Right lobe of liver (tissue), 6 donors: ENCODE results near the gene ABLIM3. TPM values are rescaled to one million over a fixed set of nuclear protein-coding genes. Genes with fewer than 3 reads are reported as not detected.

Experiments used
- ATAC-seq, 4 donors: fragments of 200-7000 bp; cut with Tn5 transposase; one replicate each; pipeline ENCODE4 v1.9.1; 2020; ENCODE audit warnings: mild to moderate bottlenecking in 4 of 4, moderate library complexity in 4 of 4
- DNase-seq, 3 donors: peaks; one replicate each; pipeline ENCODE4 v3.0.0-alpha.2; 2020
- H3K27ac ChIP-seq, 3 donors: fragments of 200-600 bp; one replicate each; pipeline ENCODE4 v1.8.0; 2022
- H3K27me3 ChIP-seq, 2 donors: fragments of 200-600 bp; one replicate each; pipeline ENCODE4 v1.8.0; 2022
- H3K36me3 ChIP-seq, 4 donors: fragments of 200-600 bp; sonication (generic) in 1 of 4; one replicate each; pipeline versions ENCODE4 v1.5.1 to v1.8.0; 2017 to 2022; ENCODE audit warnings: control low read depth in 1 of 4
- H3K4me1 ChIP-seq, 4 donors: fragments of 200-600 bp; sonication (generic) in 1 of 4; one replicate each; pipeline versions ENCODE4 v1.5.1 to v1.8.0; 2017 to 2022; ENCODE audit warnings: control low read depth in 1 of 4
- H3K4me3 ChIP-seq, 3 donors: fragments of 200-600 bp; one replicate each; pipeline ENCODE4 v1.8.0; 2022
- H3K9me3 ChIP-seq, 4 donors: fragments of 200-600 bp; sonication (generic) in 1 of 4; one replicate each; pipeline versions ENCODE4 v1.5.1 to v1.8.0; 2017 to 2022; ENCODE audit warnings: control low read depth in 1 of 4
- POLR2A ChIP-seq: fragments of 450-650 bp; IDR thresholded peaks from one replicate; pipeline ENCODE4 v1.6.1; 2017; ENCODE audit warnings: antibody characterized with exemption, mild to moderate bottlenecking
- WGBS: methylation state at CpG from one replicate; pipeline ENCODE4 v1.1.6; 2018; ENCODE audit warnings: low coverage, low lambda C conversion rate; ENCODE audit not compliant: insufficient coverage; ENCODE audit errors: missing lambda C conversion rate; 5-methylcytosine and 5-hydroxymethylcytosine counted together
- intact Hi-C, 2 donors: fragments of 100-400 bp; cut with DNase I; formaldehyde crosslinking; loops; one replicate each; pipeline versions ENCODE4 v1.11.2 to v1.14.1; 2022
- total RNA-seq, 6 experiments: library from RNA; depleted of rRNA in 2 of 6; stranded (reverse); fragments of >200 nt in 2 of 6; fragmentation: NEBNext Ultra II Directional in 3 of 6; extraction: Animal tissue kit (Norgen Biotek cat#: 25700) in 3 of 6; gene quantifications; one replicate each; pipeline versions ENCODE4 v1.1.0 to v1.2.4, GENCODE V29; 2016 to 2023
- TF ChIP-seq, protein P1 (sequence below), 4 donors: fragments of 200-600 bp in 3 of 4; fragments of 450-650 bp in 1 of 4; IDR thresholded peaks; one replicate each; pipeline versions ENCODE4 v1.5.1 to v1.8.0; 2016 to 2022; ENCODE audit warnings: antibody characterized with exemption in 4 of 4, mild to moderate bottlenecking in 2 of 4
- donor health status: DM: no; HTN: yes; CAD: no.
- donor health status: DM: no; HTN: no; CAD: no.
- donor health status: DM: no; HTN: no; CAD: no.
- donor health status: DM: no; HTN: yes; CAD: no.
- donor health status: DM: no; HTN: yes; CAD: no.

ABLIM3 gene
- total RNA-seq, 6 experiments from 2014 or later: 85.8 to 180 (median 125) TPM

DNA sequence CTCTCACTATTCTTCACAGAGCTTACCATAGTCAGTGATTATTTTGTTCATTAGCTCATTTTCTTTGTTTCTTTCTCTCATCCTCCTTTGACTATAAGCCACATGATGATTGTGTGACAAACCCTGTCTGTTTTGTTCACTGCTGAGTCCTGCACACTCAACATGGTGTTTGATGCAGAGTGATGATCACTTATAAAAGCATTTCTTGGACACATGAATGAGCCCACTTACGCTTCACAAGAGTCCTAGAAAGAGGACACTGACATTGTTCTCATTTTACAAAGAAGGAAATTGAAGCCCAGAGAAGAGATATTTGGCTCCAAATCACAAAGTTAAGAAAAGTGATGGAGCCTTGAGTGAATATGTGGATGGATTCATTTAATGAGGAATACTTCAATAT lies 13.4 kb downstream of the ABLIM3 start:
- peak overlapping the region; percentile 82 to 90 (median 83) for H3K27ac ChIP-seq
- ATAC-seq (no peak), DNase-seq (no peak)
- no peaks in the 10 kb centered on the region for H3K36me3 ChIP-seq
- no peaks in the 10 kb centered on the region for H3K9me3 ChIP-seq
- no peak for TF ChIP-seq POLR2A
- TF ChIP-seq, protein P1, sequence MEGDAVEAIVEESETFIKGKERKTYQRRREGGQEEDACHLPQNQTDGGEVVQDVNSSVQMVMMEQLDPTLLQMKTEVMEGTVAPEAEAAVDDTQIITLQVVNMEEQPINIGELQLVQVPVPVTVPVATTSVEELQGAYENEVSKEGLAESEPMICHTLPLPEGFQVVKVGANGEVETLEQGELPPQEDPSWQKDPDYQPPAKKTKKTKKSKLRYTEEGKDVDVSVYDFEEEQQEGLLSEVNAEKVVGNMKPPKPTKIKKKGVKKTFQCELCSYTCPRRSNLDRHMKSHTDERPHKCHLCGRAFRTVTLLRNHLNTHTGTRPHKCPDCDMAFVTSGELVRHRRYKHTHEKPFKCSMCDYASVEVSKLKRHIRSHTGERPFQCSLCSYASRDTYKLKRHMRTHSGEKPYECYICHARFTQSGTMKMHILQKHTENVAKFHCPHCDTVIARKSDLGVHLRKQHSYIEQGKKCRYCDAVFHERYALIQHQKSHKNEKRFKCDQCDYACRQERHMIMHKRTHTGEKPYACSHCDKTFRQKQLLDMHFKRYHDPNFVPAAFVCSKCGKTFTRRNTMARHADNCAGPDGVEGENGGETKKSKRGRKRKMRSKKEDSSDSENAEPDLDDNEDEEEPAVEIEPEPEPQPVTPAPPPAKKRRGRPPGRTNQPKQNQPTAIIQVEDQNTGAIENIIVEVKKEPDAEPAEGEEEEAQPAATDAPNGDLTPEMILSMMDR (IDR thresholded peaks at IDR 0.05): no peak
- peaks cover 0 to 92% (median 41%) of the 10 kb centered on the region in 4 donors for H3K4me1 ChIP-seq
- intact Hi-C loops: no loop called here
- H3K27me3 ChIP-seq: no peaks in the 10 kb centered on the region
- H3K4me3 ChIP-seq: no peak overlapping the region
- 75% methylated on average over 1 of the region's 1 CpG for WGBS

DNA sequence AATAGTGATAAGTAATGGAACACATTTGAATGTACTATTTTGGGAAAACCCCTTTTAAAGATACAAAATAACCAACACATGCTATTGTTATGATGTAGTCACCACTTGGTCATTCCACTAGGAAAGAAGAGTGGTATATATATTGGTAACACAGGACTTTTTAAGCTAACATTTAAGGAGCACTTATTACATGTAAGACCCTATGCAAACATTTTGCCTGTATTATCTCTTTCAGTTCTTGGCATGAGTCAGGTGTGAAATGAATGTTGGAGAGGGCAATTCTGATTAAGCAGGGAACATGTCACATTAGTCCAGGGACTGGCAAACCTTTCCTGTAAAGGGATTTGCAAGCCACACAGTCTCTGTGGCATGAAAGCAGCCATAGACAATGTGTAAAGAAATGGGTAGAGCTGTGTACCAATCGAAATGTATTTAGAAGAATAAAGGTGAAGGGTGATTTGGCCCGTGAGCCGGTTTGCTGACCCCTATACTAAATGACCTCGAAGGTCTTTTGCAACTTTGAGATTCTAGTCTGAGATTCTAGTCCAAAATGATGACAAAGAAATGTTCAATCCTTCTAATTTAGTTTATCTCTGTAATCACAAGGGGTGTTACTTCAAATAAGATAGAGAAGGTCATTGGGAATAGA lies 15.3 kb downstream of the ABLIM3 start:
- no peaks in the 10 kb centered on the region for H3K27me3 ChIP-seq
- intact Hi-C loops: no loop called here
- H3K36me3 ChIP-seq: no peaks in the 10 kb centered on the region
- no peak overlapping the region for H3K4me3 ChIP-seq
- TF ChIP-seq, protein P1 (IDR thresholded peaks at IDR 0.05): no peak
- no peak for TF ChIP-seq POLR2A
- 19% methylated on average over 4 of the region's 4 CpGs for WGBS
- no peak for DNase-seq
- ATAC-seq: no peak
- H3K4me1 ChIP-seq: peaks cover 0 to 87% (median 37%) of the 10 kb centered on the region in 4 donors
- H3K9me3 ChIP-seq: no peaks in the 10 kb centered on the region
- peak overlapping the region in 2 of 3 donors; percentile 19 to 90 for H3K27ac ChIP-seq

DNA sequence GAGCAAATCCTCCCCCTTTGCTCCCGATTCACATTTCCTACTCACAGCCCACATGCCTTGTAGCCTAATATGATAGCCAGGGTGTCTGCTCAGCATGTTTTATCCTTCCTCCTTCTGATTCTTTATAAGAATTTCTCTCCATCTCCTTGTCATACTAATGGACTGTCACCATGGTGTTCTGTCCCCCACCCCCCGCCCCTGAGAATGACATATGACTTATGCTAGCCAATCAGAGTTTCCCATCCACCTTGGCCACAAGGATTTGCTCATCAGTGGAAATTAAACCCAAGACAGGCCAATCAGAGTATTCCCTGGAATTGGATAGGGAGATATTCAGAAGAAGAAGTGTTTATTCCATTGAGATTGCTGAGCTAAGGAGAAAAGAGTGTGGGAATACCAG lies 16.0 kb downstream of the ABLIM3 start:
- no peak overlapping the region for H3K4me3 ChIP-seq
- no peaks in the 10 kb centered on the region for H3K27me3 ChIP-seq
- WGBS: 67% methylated on average over 2 of the region's 2 CpGs
- H3K36me3 ChIP-seq: no peaks in the 10 kb centered on the region
- no peaks in the 10 kb centered on the region for H3K9me3 ChIP-seq
- ATAC-seq (no peak), DNase-seq (no peak)
- TF ChIP-seq POLR2A: no peak
- TF ChIP-seq, protein P1 (IDR thresholded peaks at IDR 0.05): no peak
- intact Hi-C loops: no loop called here
- peak overlapping the region in 1 of 3 donors; percentile 90 for H3K27ac ChIP-seq
- peaks cover 0 to 87% (median 36%) of the 10 kb centered on the region in 4 donors for H3K4me1 ChIP-seq

- Histone ChIP-seq H3K4me3 (peak overlapping the region; percentile 19 to 39 (median 35)), H3K9me3 (no peaks in the 10 kb centered on the region), H3K27ac (peak overlapping the region; percentile 87 to 97 (median 96)), H3K27me3 (no peaks in the 10 kb centered on the region), H3K4me1 (peaks cover 0 to 76% (median 28%) of the 10 kb centered on the region in 4 donors), H3K36me3 (peaks cover 0 to 6% (median 0%) of the 10 kb centered on the region in 4 donors)
- no peak for TF ChIP-seq POLR2A
- TF ChIP-seq, protein P1 (IDR thresholded peaks at IDR 0.05): no peak
- 9% methylated on average over 3 of the region's 3 CpGs for whole genome bisulfite sequencing
- ATAC-seq (peak; percentile 66 to 78 (median 73)), DNase-seq (peak in 1 of 3 donors; percentile 80)
- intact Hi-C loops: no loop called here
Observed at GRCh38 chr5:149160291-149160787, 19.0 kb downstream of the ABLIM3 start.
